ENCODE measurements around the gene PCDHB5. TPM values are rescaled to one million over a fixed set of nuclear protein-coding genes. Genes with fewer than 3 reads are reported as not detected.
"Not testable (repeated sequence)": the region's sequence is repeated elsewhere in the genome, so short reads cannot be mapped to it uniquely, and the experiment has no call there.

The PCDHB5 gene
- total and polyA plus RNA-seq, 2 donors (not counting 1 experiment from before 2014, with no cell fraction given): not detected

- H3K9ac ChIP-seq (ENCODE audit: low read length): no peak overlapping the region
- H3K4me1 ChIP-seq (ENCODE audit: control insufficient read depth in 2 of 2, insufficient read depth in 2 of 2, low read length in 2 of 2): no peaks in the 10 kb centered on the region
- H3K27ac Mint-ChIP-seq: no peak overlapping the region
- WGBS (ENCODE audit: insufficient coverage): 100% methylated on average over 1 of the region's 1 CpG
- ChIA-PET POLR2A (no interaction called here), CTCF (no interaction called here)
- peaks cover 12% of the 10 kb centered on the region for H3K27me3 Mint-ChIP-seq
- H3K9me3 Mint-ChIP-seq (ENCODE audit: insufficient read depth): peaks cover 11% of the 10 kb centered on the region
- no peaks in the 10 kb centered on the region for H3K36me3 ChIP-seq (replicated peaks in 1 of 2; ENCODE audit: control extremely low read depth in 1 of 2, control insufficient read depth in 1 of 2, extremely low read depth in 1 of 2, insufficient read depth in 2 of 2, low read length in 1 of 2)
- TF ChIP-seq CTCF (IDR thresholded peaks at IDR 0.05): no peak
- no peak for TF ChIP-seq EZH2 (IDR thresholded peaks at IDR 0.05; ENCODE audit: borderline replicate concordance, insufficient read depth, low read depth, low read length, poor library complexity, severe bottlenecking)
- H3K4me3 ChIP-seq (ENCODE audit: control extremely low read depth in 1 of 5, extremely low read depth in 1 of 5, insufficient read depth in 1 of 5, low read depth in 2 of 5, low read length in 4 of 5): no peak overlapping the region
- intact Hi-C loops (cut with micrococcal nuclease): no loop called here
- no peaks in the 10 kb centered on the region for H3K4me1 Mint-ChIP-seq
- H3K27ac ChIP-seq (ENCODE audit: low read length in 2 of 2): no peak overlapping the region
- no peaks in the 10 kb centered on the region for H3K79me2 ChIP-seq (ENCODE audit: control insufficient read depth, insufficient read depth, low read length)
- peaks cover 0 to 13% (median 0%) of the 10 kb centered on the region in 3 donors for H3K9me3 ChIP-seq (ENCODE audit: control extremely low read depth in 1 of 3, control insufficient read depth in 2 of 3, insufficient read depth in 1 of 3, low read length in 2 of 3)
- H3K27me3 ChIP-seq (replicated peaks in 1 of 4; ENCODE audit: control extremely low read depth in 1 of 4, control insufficient read depth in 3 of 4, insufficient read depth in 4 of 4, low read length in 3 of 4): peaks cover 0 to 5% (median 2%) of the 10 kb centered on the region in 4 experiments
- DNase-seq: no peak
- H3K4me3 Mint-ChIP-seq: no peak overlapping the region
- no peak overlapping the region for H2AFZ ChIP-seq (ENCODE audit: insufficient read depth, low read depth, low read length, poor library complexity, severe bottlenecking)
- ATAC-seq (ENCODE audit: low read depth): no peak
- no peaks in the 10 kb centered on the region for H4K20me1 ChIP-seq (ENCODE audit: control insufficient read depth, insufficient read depth, low read length, poor library complexity, severe bottlenecking)
- H3K4me2 ChIP-seq (replicated peaks; ENCODE audit: low read depth, low read length, poor library complexity, severe bottlenecking): no peak overlapping the region
These were observed 7.7 kb upstream of the PCDHB5 start for GRCh38 chr5:141127305-141127704.

DNA sequence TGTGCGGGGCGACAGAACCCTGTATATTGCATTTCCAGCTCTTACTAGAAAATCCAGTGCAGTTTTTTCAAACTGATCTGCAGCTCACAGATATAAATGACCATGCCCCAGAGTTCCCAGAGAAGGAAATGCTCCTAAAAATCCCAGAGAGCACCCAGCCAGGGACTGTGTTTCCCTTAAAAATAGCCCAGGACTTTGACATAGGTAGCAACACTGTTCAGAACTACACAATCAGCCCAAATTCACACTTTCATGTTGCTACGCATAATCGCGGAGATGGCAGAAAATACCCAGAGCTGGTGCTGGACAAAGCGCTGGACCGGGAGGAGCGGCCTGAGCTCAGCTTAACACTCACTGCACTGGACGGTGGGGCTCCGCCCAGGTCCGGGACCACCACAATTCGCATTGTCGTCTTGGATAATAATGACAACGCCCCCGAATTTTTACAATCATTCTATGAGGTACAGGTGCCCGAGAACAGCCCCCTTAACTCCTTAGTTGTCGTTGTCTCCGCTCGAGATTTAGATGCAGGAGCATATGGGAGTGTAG lies 786 bp downstream of the PCDHB5 start:
- H3K27me3 ChIP-seq (replicated peaks in 1 of 4; ENCODE audit: control extremely low read depth in 1 of 4, control insufficient read depth in 3 of 4, insufficient read depth in 4 of 4, low read length in 3 of 4): peaks cover 0 to 13% (median 6%) of the 10 kb centered on the region in 4 experiments
- H3K9ac ChIP-seq (ENCODE audit: low read length): no peak overlapping the region
- no peaks in the 10 kb centered on the region for H4K20me1 ChIP-seq (ENCODE audit: control insufficient read depth, insufficient read depth, low read length, poor library complexity, severe bottlenecking)
- intact Hi-C loops (cut with micrococcal nuclease): no loop called here
- no peak overlapping the region for H3K4me3 ChIP-seq (ENCODE audit: control extremely low read depth in 1 of 5, extremely low read depth in 1 of 5, insufficient read depth in 1 of 5, low read depth in 2 of 5, low read length in 4 of 5)
- H3K27ac ChIP-seq (ENCODE audit: low read length in 2 of 2): no peak overlapping the region
- CTCF ChIA-PET: no interaction called here
- 52% methylated on average over 19 of the region's 19 CpGs for WGBS (ENCODE audit: insufficient coverage)
- POLR2A ChIA-PET: no interaction called here
- H2AFZ ChIP-seq (ENCODE audit: insufficient read depth, low read depth, low read length, poor library complexity, severe bottlenecking): no peak overlapping the region
- H3K4me3 Mint-ChIP-seq: no peak overlapping the region
- H3K4me1 Mint-ChIP-seq: no peaks in the 10 kb centered on the region
- H3K4me2 ChIP-seq (replicated peaks; ENCODE audit: low read depth, low read length, poor library complexity, severe bottlenecking): no peak overlapping the region
- H3K27ac Mint-ChIP-seq: no peak overlapping the region
- H3K9me3 Mint-ChIP-seq (ENCODE audit: insufficient read depth): peaks cover 23% of the 10 kb centered on the region
- ATAC-seq (ENCODE audit: low read depth) (no peak), DNase-seq (no peak)
- H3K4me1 ChIP-seq (ENCODE audit: control insufficient read depth in 2 of 2, insufficient read depth in 2 of 2, low read length in 2 of 2): no peaks in the 10 kb centered on the region
- H3K79me2 ChIP-seq (ENCODE audit: control insufficient read depth, insufficient read depth, low read length): no peaks in the 10 kb centered on the region
- H3K9me3 ChIP-seq (ENCODE audit: control extremely low read depth in 1 of 3, control insufficient read depth in 2 of 3, insufficient read depth in 1 of 3, low read length in 2 of 3): peaks cover 7 to 28% (median 13%) of the 10 kb centered on the region in 3 donors
- TF ChIP-seq CTCF (IDR thresholded peaks at IDR 0.05): no peak
- no peak for TF ChIP-seq EZH2 (IDR thresholded peaks at IDR 0.05; ENCODE audit: borderline replicate concordance, insufficient read depth, low read depth, low read length, poor library complexity, severe bottlenecking)
- H3K36me3 ChIP-seq (replicated peaks in 1 of 2; ENCODE audit: control extremely low read depth in 1 of 2, control insufficient read depth in 1 of 2, extremely low read depth in 1 of 2, insufficient read depth in 2 of 2, low read length in 1 of 2): no peaks in the 10 kb centered on the region
- H3K27me3 Mint-ChIP-seq: peaks cover 6% of the 10 kb centered on the region

DNA sequence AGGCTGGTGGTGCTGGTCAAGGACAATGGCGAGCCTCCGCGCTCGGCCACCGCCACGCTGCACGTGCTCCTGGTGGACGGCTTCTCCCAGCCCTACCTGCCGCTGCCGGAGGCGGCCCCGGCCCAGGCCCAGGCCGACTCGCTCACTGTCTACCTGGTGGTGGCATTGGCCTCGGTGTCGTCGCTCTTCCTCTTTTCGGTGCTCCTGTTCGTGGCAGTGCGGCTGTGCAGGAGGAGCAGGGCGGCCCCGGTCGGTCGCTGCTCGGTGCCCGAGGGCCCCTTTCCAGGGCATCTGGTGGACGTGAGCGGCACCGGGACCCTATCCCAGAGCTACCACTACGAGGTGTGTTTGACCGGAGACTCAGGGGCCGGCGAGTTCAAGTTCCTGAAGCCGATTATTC lies 2.3 kb downstream of the PCDHB5 start:
- H3K36me3 ChIP-seq (replicated peaks in 1 of 2; ENCODE audit: control extremely low read depth in 1 of 2, control insufficient read depth in 1 of 2, extremely low read depth in 1 of 2, insufficient read depth in 2 of 2, low read length in 1 of 2); H3K79me2 ChIP-seq (ENCODE audit: control insufficient read depth, insufficient read depth, low read length); POLR2A ChIA-PET; CTCF ChIA-PET; H3K27ac Mint-ChIP-seq; H3K4me3 Mint-ChIP-seq; H3K4me2 ChIP-seq (replicated peaks; ENCODE audit: low read depth, low read length, poor library complexity, severe bottlenecking); H3K27ac ChIP-seq (ENCODE audit: low read length in 2 of 2); H4K20me1 ChIP-seq (ENCODE audit: control insufficient read depth, insufficient read depth, low read length, poor library complexity, severe bottlenecking); H3K4me3 ChIP-seq (ENCODE audit: control extremely low read depth in 1 of 5, extremely low read depth in 1 of 5, insufficient read depth in 1 of 5, low read depth in 2 of 5, low read length in 4 of 5); H2AFZ ChIP-seq (ENCODE audit: insufficient read depth, low read depth, low read length, poor library complexity, severe bottlenecking); H3K4me1 Mint-ChIP-seq; ATAC-seq (ENCODE audit: low read depth); H3K9ac ChIP-seq (ENCODE audit: low read length); H3K4me1 ChIP-seq (ENCODE audit: control insufficient read depth in 2 of 2, insufficient read depth in 2 of 2, low read length in 2 of 2); DNase-seq; intact Hi-C loops (cut with micrococcal nuclease): not testable (repeated sequence)
- WGBS (ENCODE audit: insufficient coverage): 59% methylated on average over 28 of the region's 34 CpGs
- H3K9me3 ChIP-seq (ENCODE audit: control extremely low read depth in 1 of 3, control insufficient read depth in 2 of 3, insufficient read depth in 1 of 3, low read length in 2 of 3): peaks cover 7 to 28% (median 13%) of the 10 kb centered on the region in 3 donors
- peaks cover 23% of the 10 kb centered on the region for H3K9me3 Mint-ChIP-seq (ENCODE audit: insufficient read depth)
- peaks cover 13% of the 10 kb centered on the region for H3K27me3 Mint-ChIP-seq
- H3K27me3 ChIP-seq (replicated peaks in 1 of 4; ENCODE audit: control extremely low read depth in 1 of 4, control insufficient read depth in 3 of 4, insufficient read depth in 4 of 4, low read length in 3 of 4): peaks cover 0 to 13% (median 6%) of the 10 kb centered on the region in 4 experiments

All from B cell (primary cell).